Measurements from ENCODE around the gene TUBB3.
"Not testable (repeated sequence)": the region's sequence is repeated elsewhere in the genome, so short reads cannot be mapped to it uniquely, and the experiment has no call there.

TUBB3 gene

DNA sequence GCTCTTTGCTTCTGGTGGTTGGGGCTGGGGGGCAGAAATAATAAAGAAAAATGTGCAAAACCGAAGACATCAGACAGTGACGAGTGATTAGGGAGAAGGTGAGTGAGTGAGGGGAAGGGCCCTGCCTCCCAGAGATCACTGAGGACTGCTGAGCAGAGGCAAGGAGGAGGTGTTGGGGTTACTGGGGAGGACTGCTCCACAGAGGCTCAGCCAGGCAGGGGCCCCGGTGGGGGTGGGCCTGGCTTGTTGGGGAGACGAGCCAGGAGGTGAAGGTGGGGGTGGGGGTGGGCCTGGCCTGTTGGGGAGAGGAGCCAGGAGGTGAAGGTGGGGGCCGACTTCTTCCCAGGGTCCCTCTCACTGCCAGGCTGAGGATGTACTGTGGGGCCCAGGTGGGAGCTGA, 23.4 kb downstream of the TUBB3 start:
- no peak for DNase-seq

DNA sequence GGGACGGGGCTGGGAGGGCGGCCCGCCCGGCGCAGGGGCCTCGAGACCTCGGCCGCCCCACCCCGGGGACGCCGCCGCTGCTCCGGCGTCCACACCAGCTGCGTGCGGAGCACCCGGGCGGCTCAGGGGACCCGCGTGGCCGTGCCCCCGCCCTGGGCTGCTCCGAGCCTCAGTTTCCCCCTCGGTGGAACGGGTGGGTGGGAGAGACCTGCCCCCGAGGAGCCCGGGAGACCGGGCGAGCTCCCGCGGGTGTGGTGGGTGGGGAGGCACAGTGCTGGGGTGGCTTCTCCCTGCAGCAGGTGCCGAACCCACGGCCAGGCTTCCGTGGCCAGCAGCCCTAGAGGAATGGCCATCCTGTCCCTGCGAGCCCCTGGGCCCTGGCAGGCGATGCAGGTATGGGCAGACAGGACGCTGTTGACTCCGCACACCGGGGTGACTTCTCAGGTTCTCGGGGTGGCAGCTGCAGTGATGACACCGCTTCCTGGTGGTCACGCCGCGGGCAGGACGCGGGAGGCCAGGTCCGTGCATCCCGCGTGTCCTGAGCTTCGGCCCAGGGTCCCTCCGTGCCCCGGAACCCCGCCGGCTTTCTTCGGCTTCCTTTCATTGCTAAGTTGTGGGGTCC, 26.1 kb downstream of the TUBB3 start:
- DNase-seq, result no peak

DNA sequence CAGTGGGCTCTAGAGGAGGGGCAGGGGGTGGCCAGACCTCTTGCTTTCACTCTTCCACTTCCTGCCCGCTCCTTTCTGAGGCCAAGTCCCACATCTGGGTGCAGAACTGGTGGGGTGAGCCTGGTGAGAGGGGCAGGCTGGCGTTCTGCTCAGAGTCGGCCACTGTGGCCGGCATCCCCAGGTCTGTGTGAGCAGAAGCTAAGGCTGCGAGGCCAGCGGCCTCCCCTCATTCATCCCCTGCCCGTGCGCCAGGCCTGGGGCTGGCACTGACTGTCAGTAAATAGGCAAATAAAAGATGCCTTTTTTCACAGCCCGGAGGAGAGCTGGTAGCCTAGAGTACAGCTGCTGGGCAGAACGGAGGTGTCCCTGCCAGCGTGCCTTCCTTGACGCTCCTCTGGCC, 26.6 kb downstream of the TUBB3 start:
- no peak for DNase-seq

DNA sequence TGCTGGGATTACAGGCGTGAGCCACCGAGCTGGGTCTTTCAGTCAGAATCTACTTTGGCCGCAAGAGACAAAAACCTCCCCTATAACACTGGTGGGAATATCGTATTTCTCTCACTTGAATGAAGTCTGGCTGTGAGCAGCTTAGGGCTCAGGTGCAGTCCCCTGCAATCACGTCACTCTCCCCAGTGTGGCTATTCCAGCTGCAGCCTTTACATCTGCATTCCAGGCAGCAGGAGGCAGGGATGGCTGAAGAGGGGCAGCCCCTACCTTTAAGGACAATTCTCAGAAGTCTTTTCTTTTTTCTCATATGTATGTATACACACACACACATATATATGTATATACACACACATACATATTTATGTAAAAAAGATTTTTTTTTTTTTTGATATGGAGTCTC, 28.4 kb downstream of the TUBB3 start:
- no peak for DNase-seq

DNA sequence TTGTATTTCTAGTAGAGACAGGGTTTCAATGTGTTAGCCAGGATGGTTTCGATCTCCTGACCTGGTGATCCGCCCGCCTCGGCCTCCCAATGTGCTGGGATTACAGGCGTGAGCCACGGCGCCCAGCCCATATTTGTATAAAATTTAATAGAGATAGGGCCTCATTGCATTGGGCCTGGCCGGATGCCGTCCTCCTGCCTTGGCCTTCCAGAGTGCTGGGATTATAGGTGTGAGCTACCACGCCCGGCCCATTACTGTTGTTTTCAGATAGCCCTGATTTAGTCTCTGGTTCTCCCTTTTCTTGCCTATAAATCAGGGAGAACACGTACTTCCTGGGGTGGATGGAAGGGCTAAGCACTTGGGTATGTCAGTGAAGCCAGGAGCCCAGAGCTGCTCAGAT, 28.9 kb downstream of the TUBB3 start:
- no peak for DNase-seq

DNA sequence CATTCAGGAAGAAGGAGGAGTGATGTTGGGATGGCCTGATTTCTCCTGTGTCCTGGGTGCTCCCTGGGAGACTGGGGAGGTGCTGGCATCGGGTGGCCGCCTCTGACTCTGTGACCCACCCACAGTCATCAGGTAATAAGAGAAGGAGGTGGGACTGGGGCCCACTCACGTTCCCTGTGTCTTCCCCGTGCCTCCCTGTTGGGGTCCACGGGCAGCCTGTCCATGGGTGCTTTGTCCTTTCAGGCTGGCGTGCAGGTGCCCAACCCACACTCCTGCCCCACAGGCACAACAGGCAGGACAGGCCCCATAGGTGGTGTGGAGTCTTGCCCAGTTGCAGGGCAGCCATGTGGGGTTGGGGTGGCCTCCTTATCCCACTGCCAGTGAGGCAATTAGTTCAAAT, 29.4 kb downstream of the TUBB3 start:
- no peak for DNase-seq

DNA sequence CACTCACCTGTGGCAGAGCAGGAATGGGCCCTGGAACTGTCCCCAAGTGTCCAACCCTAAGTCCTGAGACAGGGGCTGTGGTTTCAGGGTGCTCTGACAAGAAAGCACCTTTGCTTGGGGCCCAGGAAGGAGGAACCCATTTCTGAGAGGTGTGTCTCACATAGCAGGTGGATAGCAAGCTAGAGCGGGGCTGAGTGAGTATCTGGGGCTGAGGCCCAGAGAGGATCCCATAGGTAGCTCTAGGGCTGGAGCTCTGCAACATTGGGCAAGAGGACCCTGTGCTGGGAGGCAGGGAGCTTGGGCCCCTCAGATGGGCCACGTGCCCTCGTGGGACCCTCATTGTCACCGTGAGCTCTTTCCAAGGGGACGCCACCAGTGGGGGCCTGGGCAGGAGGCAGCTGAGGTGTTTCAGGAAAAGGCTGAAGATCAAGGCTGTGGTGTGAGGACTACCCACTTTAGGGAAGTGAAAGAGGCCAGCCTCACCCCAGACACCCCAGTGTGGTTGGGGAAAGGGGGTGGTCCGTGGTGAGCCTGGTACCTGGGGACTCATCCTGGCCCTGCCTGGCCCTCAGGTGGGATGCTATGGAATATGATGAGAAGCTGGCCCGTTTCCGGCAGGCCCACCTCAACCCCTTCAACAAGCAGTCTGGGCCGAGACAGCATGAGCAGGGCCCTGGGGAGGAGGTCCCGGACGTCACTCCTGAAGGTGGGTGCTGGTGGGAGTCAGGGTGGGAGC, 30.7 kb downstream of the TUBB3 start:
- DNase-seq, result no peak

DNA sequence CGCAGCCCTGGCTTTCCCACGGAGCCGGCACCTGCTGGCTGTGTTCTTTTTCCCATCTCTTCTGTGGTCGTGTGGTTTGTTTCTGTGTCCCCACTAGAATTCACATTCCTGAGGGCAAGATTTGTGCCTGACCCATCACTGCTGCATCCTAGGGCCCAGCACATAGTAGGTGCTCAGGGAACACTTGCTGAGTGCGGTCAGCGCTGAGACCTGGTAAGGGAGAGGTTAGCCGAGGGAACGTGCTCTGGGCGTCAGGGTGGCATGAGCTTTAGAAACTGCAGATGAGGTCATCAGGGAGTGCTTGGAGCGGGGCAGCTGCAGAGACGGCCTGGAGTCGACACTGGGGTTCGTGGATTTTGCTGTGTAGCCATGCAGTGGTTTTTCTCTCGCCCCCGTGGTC, 31.3 kb downstream of the TUBB3 start:
- DNase-seq, result no peak

DNA sequence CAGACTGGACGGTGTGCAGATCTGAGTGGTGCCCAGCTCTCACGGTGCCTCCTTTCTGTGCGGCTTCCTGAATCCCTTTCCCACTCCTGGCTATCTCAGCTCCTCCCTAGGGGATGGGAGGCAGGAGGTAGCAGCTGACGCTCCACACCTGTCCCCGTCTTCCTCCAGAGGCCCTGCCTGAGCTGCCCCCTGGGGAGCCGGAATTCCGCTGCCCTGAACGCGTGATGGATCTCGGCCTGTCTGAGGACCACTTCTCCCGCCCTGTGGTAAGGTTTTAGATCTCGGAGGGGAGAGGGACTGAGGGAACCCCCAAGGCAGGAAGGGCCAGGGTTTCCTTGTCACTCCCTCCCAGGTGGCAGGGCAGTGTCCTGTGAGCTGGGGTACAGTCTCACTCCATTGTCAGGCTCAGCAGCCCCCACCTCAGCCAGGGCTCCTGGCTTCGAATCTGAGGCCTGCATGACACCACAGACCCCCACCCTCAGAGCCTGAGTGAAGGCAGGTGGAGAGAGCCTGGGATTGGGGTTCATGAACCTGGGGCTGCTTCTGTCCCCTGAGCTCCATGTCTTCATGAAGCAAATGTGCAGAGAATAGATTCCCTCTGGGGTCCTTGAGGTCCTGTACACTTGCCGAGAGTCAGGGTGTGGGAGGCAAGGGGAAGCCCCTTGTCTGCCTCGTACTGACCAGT, 32.0 kb downstream of the TUBB3 start:
- no peak for DNase-seq

DNA sequence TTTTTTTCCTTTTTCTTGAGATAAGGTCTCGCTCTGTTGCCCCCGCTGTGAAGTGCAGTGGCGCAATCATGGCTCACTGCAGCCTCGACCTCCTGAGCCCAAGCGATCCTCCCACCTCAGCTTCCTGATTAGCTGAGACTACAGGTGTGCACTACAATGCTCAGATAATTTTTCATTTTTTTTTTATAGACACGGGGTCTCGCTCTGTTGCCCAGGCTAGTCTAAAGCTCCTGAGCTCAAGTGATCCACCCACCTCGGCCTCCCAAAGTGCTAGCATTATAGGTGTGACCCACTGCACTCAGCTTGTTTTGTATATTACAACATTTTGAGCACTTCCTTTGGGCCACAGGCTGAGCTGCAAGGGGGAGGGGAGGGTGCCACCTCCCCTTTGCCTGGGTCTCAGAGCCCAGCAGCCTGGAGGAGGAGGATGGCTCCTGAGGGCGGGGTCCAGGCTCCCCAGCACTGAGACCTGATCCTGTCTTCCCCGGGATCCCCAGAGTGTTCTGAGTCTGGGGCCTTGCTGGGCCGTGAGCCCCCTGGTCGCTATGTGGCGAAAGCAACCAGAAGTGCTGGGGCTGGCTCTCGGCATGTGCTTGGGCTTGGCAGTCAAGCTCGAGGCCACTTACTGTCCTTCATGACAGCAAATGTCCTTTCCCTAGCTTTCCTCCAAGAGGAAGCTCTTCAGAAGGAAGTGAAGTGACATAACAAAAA, 33.5 kb downstream of the TUBB3 start:
- DNase-seq, result no peak

DNA sequence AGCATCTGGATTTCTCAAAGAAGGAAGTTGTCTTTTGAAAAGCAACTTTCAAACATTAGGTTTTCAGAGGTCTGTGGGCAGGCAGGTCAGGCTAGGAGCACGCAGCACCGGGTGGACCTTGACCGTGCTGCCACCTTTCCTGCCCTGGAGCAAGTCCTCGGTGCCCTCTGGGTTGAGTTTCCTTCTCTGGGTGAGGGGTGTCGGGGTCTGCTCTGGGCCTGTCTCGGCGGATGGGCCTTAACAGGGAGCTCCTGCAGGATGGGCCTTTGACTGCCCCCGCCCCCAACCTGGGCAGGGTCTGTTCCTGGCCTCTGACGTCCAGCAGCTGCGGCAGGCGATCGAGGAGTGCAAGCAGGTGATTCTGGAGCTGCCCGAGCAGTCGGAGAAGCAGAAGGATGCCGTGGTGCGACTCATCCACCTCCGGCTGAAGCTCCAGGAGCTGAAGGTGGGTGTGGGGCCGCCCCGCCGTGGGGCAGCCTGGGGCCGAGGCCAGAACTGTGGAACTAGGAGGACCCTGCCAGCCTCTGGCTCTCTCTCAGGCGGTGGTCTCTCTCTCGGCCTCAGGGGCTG, 34.2 kb downstream of the TUBB3 start:
- no peak for DNase-seq

DNA sequence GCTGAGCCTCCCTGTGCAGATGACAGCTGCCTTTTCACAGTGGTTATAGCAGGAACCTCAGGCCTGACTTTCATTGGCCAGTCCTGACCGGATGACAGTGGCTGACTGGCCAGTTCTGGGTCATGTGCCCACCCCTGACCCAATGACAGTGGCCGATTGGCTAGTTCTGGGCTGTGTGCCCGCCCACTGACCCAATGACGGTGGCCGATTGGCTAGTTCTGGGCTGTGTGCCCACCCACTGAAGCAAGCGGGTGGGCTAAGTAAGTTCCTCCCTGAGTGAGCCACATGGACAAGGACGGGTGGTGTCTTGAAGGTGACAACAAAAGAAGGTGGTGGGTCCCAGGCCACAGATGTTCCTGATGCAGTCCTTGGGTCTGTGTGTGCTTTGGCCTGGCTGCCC, 34.9 kb downstream of the TUBB3 start:
- DNase-seq, result no peak

DNA sequence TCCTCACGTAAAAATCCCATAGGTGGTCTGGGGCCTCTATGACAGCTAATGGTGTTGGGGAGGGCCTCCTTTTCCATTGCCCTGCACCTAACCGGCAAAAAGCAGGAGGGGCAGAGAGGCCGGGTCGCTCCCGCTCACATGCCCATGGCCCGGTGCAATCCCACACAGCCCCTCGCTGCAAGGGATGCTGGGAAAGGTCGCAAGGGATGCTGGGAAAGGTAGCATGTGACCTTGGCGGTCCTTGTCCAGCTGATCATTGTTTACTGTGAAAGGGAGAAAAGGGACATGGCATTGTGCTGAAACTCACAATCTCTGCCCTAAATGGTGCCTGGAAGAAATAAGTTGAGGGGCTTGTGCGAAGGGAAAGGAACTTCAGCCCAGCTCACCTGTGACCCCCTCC, 35.5 kb downstream of the TUBB3 start:
- DNase-seq, result no peak

DNA sequence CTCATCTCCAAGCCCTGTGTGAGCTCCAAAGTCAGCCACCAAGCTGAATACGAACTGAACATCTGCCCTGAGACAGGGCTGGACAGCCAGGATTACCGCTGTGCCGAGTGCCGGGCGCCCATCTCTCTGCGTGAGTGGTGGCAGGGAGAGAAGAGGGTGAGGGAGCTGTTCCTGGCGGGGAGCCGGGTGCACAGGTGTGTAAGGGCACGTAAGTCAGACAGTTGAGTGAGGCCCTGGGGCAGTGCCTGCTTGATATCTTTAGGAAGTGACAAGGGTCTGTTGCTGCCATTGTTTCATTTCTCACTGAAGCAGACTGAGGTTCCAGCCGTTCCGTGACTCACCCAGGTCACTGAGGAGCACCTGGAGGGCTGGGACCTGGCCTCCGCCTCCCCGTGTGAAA, 37.8 kb downstream of the TUBB3 start:
- no peak for DNase-seq

DNA sequence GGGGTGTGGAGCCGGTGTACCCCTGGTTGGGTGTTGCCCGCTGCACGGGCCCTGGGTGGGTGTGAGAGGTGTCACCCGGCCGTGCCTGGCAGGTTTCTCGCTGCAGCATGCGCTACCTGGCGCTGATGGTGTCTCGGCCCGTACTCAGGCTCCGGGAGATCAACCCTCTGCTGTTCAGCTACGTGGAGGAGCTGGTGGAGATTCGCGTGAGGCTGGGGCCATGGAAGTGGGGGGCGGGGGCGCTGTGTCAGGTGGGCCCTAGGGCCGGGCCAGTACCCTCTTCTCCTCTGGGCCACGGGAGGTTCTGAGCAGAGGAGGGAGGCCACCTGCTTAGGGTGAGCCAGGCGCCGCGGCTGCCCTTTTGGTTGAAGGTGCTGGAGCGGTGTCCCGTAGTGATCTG, 38.8 kb downstream of the TUBB3 start:
- DNase-seq, result no peak

DNA sequence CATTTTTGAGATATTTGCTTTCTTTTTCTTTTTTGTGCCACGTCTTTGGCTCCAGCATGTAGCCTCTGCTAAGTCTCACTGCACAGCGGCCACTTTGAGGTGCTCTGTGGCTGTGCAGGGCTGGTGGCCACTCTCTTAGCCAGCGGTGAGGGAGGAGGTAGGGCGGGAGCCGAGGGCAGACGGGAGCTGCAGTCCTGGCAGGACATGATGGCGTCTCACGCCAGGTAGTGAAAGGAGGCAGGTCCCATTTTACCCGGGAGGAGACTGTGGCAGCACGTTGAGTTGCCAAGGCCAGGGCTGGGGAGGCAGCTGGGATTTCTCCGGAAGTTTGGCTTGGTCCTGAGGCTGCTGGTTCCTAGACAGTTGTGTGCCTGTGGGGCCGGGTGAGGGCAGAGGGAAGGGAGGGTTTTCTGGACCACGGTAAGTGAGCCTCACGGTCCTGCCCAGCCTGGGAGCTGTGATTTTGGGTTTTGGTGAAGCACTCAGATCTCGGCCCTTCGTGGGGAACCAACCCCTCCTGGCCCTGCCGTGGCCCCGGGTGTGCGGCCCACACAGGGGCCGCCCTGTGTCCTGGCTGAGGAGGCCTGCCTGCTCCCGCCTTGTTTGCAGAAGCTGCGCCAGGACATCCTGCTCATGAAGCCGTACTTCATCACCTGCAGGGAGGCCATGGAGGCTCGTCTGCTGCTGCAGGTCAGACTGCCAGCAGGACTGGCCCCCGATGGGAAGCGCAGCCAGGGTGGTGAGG, 39.8 kb downstream of the TUBB3 start:
- DNase-seq, result no peak

DNA sequence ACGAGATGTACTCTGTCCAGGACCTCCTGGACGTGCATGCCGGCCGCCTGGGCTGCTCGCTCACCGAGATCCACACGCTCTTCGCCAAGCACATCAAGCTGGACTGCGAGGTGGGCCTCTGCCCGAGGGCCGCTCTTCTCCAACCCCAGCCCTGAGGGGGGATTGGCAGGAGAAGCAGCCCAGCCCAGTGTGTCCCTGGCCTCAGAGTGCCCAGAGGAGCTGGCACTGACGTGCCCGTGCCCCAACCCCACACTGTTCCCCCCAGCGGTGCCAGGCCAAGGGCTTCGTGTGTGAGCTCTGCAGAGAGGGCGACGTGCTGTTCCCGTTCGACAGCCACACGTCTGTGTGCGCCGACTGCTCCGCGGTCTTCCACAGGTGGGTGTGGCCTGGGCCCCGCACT, 41.1 kb downstream of the TUBB3 start:
- no peak for DNase-seq

DNA sequence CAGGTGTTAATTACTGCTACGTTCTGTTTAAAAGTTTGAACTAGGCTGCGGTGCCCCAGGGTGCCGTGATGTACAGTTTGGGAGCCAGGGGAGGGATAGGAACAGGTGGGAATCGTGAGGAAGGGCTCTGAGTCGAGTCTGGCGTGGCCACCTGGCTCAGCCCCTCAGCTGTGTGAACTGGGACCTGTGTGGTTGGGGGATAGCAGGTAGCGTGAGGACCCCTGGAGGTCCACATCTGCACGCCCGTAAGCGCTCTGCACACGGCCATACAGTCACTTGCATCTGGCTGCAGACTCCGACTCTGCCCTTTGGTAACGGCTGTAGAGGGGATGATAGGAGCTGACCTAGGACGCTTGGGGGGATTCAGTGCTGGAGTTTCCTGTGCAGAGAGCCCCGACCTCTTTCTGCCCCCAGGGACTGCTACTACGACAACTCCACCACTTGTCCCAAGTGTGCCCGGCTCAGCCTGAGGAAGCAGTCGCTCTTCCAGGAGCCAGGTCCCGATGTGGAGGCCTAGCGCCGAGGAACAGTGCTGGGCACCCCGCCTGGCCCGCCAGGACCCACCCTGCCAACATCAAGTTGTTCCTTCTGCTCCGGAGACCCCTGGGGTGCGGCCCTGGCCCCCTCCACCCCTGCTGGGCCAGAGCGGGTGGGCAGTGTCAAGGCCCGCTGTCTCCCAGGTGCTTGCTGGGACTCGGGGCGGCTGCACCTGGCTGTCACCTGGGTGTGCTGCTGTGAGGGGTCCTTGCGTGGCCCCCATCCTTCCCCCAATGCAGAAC, 42.5 kb downstream of the TUBB3 start:
- DNase-seq, result no peak

DNA sequence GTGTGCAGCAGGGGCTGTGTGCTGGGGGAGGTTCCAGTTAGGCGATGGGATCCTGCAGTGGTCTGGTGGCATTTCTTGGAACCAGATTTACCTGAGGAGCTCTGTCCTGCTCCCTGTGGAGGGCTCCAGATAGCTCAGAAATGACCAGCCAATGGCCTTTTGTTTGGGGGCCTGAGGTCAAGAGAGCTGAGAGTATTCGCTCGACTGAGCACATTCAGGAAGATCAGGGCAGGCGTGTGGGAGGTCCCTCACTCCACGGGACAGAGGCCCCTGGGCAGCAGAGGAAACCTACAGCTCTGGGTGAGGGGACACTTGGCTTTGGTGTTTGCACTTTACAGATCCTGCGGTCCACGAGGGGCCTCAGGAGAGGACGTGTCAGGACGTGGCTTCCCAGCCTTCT, 43.6 kb downstream of the TUBB3 start:
- DNase-seq, result no peak

DNA sequence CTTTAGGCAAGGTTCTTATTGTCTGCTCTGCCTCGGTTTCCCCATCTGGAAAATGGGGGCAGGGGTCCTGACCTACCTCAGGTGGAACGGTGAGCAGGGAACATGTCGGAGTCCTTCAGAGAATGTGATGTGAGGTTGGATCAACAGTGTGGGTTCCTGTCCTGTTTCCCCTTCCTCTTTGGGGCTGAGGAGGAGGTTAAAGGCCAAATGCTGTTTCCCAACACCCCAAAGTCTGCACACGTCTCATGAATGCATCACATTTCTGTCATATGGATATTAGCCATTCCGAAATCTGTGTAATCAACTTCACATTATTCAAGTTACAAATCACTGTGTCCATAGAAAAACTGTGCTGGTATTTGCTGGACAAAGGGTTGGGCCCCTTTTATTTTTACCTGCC, 44.3 kb downstream of the TUBB3 start:
- not testable (repeated sequence) for DNase-seq

DNA sequence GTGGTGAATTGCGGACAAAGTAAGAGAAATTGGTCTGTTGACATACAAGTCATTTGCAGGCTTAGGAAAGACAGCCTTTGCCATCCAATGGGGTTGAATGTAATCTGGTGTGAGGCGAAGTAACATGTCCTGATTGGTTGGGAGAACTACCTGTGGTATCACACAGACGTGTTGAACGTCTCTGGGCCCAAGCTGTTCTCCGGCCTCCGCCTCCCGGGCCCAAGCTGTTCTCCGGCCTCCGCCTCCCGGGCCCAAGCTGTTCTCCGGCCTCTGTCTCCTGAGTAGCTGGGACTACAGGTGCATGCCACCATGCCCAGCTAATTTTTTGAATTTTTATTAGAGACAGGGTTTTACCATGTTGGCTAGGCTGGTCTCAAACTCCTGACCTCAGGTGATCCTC, 44.9 kb downstream of the TUBB3 start:
- not testable (repeated sequence) for DNase-seq

Data from activated CD8-positive, alpha-beta memory T cell treated with anti-CD3 and anti-CD28 coated beads, Interleukin-2, amount 50 U/mL, for 4 hours (primary cell).